ENCODE measurements around the gene TRIM7.
"Not testable (repeated sequence)": the region's sequence is repeated elsewhere in the genome, so short reads cannot be mapped to it uniquely, and the experiment has no call there.

The TRIM7 gene

DNA sequence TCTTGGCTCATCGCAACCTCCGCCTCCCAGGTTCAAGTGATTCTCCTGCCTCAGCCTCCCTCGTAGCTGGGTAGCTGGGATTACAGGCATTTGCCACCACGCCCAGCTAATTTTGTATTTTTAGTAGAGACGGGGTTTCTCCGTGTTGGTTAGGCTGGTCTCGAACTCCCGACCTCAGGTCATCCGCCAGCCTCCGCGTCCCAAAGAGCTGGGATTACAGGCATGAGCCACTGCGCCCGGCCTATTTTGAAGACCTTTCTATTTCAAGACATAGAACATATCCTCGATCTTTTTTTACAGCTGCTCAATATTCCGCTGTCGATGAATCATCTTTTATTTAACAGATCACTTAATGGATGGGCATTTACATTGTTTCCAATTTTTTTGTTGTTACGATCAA is 5.7 kb upstream of the TRIM7 start:
- not testable (repeated sequence) for DNase-seq

DNA sequence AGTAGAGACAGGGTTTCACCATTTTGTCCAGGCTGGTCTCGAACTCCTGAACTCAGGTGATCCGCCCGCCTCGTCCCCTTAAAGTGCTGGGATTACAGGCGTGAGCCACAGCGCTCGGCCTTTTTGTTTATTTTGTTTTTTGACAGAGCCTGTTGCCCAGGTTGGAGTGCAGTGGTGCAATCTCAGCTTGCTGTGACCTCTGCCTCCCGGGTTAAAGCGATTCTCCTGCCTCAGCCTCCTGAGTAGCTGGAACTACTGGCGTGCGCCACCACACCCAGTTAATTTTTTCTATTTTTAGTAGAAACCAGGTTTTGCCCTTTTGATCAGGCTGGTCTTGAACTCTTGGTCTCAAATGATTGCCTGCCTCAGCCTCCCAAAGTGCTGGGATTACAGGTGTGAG is 5.2 kb upstream of the TRIM7 start:
- not testable (repeated sequence) for DNase-seq

DNA sequence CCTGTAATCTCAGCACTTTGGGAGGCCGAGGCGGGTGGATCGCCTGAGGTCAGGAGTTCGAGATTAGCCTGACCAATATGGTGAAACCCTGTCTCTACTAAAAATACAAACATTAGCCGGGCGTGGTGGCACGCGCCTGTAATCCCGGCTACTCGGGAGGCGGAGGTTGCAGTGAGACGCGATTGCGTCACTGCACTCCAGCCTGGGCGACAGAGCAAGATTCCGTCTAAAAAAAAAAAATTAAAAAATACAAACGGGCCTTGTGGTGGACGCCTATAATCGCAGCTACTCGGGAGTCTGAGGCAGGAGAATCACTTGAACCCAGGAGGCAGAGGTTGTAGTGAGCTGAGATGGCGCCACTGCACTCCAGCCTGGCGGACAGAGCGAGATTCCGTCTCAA is 4.0 kb upstream of the TRIM7 start:
- not testable (repeated sequence) for DNase-seq

DNA sequence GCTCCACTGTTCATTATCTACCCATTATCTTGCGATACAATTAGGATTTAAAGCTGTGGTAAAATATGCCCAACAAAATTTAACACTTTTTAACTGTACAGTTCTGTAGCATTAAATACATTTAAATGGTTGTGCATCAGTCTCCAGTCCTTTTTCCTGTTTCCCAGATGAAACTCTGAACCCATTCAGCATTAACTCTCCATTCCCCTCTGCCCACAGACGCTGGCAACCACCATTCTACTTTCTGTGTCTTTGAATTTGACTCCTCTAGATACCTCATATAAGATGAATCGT is 2.9 kb upstream of the TRIM7 start:
- no peak for DNase-seq

DNA sequence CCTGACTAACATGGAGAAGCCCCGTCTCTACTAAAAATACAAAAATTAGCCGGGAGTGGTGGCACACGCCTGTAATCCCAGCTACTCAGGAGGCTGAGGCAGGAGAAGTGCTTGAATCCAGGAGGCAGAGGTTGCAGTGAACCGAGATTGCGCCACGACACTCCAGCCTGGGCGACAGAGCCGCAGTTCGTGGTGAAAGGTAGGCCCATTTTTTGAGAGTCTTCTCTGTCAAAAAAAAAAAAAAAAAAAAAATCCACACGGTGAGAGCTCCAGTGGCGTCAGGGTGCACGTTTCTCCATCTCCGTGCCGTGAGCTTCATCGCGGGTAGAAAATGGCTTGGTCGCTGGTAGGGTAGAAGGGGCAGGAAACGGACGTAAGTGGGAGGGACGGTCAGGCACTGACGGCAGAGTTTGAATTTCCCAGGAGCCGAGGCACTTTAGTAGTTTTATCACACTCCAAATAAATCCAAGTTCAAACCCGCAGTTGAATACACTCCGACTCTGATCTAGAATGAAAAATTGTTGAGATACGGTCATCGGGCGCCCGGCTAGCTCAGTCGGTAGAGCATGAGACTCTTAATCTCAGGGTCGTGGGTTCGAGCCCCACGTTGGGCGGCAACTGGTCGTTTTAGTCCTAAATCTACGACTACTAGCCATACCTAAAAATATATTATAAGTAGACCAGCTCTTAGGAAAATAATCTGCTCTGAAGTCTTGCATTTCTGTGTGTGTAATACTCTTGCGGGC is 2.4 kb upstream of the TRIM7 start:
- DNase-seq, result peak; percentile 86

DNA sequence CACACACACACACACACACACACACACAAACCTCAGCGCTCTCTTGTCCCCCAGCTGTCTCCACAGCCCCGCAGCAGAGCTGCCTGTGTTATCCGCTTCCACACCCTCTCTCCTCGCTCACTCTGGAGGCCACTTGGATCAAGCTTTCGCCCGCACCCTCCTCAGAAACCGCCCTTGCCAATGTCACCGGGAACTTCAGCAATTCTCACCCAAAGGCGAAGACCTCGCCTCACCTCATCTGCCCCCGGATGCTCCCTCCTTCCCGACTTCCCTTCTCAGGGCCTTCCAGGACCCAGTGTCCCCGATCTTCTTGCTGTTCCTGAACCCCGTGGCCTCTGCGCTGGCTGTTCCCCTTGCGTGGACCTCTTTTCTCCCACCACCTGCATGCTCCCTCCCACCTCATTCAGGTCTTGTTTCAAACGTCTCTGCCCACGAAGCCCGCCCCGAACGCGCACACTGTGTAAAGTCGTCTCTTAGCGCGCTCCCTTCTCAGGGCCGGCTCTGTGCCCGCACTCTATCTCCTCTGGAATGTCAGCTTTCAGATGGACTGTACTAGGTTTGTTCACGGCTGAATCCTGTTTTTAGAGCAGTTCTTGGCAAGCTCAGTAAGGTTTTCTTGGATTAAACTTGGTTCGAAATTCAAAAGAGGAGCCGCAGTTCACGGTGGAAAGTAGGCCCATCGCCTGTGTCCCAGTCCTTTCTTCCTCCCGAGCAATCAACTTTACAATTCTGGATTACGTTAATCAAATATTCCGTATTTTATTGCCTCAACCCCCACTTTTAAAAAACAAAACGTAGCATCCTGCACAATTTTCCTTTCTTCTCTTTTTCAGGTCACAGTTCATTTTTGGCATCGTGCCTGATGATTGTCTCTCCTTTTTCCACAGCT is 1.0 kb upstream of the TRIM7 start:
- DNase-seq, result no peak

DNA sequence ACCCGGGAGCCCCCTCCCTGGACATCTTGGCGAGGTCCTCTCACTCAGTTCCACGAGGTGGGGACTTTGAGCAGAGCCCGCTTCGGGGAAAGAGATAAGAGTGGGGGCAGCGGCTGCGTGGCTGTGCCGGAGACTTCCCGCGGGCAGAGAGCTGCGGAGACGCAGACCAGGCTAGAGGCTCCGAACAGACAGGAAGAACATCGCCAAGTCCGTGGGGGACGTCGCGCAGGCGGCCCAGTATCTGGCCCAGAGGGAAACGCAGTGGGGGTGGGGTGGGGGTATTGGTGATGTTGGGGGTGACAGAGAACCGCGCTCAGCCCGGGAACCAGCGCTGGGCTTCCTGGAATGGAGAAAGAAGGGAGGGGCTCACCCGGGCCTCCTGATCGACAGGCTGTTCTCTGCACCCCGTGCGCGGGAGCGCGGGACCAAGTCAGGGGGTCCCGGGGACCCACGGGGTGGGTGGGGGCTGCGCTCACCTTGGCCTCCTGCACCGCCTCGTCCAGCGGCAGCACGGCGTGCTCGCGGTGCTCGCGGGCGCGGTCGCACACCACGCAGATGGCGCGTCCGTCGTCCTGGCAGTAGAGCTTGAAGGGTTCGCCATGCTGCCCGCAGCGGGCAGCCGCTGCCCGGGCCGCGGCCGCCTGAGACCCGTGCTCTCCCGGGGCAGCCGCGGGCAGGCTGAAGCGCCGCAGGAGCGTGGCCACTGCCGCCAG is 727 bp downstream of the TRIM7 start:
- DNase-seq, result no peak

DNA sequence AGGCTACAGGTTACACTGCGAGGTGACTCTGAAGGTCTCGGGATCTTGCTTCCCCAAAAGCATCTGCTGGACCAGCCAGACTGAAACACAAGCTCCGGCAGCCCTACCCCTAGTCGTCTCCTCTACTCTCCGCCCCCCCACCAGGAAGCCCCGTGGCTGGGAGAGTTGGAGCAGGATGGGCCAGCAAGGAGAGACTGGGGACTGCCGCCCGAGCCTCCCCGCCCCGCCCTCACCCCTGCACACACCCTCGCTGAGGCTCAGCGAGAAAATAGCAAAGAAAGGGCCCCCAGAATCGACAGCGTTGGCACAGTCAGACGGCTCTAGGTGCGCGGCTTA is 1.3 kb downstream of the TRIM7 start:
- no peak for DNase-seq

DNA sequence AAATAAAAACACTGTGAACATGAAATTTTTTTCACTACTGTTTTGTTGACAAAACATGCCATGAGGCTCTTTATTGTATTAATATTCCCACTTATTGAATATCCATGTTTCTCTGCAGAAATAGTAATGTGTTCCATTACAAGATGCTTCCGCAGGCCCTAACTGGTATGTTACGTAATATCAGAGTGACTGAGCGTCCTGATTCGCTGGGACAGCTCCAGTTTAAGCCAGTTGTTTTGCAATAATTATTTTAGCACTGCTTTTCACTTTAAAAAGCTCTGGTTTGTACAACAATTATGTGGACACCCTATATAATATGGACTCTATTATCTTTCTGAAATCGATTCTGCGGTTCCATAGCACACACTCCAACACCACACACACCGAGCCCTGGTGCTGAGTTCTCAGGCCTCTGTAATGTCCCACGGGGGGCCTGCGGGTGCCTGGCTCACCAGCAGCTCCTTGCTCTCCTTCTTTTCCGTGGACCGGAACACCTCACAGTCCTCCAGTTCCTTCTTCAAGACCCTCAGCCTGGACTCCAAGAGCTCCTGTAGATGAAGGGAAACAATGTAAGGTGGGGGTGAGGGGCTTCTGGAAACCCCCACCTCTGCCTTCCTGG is 1.8 kb downstream of the TRIM7 start:
- DNase-seq, result no peak

DNA sequence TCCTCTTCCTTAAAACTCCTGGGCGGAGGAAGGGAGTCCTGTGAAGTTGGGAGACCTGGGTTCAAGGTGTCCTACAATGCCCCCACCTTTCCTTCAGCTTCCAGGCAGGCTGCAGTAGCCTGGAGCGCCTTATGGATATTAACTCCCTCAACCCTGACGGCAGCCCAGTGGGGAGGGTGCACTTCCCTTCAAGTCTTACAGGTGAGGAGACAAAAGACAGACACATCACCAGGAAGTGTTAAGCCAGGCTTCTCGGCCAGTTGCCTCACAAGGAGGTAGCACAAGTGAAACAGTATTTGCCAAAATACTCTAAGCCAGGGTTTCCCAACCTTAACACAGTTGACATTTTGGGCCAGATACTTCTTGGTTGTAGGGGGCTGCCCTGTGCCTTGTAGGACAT is 4.2 kb downstream of the TRIM7 start:
- DNase-seq, result no peak

DNA sequence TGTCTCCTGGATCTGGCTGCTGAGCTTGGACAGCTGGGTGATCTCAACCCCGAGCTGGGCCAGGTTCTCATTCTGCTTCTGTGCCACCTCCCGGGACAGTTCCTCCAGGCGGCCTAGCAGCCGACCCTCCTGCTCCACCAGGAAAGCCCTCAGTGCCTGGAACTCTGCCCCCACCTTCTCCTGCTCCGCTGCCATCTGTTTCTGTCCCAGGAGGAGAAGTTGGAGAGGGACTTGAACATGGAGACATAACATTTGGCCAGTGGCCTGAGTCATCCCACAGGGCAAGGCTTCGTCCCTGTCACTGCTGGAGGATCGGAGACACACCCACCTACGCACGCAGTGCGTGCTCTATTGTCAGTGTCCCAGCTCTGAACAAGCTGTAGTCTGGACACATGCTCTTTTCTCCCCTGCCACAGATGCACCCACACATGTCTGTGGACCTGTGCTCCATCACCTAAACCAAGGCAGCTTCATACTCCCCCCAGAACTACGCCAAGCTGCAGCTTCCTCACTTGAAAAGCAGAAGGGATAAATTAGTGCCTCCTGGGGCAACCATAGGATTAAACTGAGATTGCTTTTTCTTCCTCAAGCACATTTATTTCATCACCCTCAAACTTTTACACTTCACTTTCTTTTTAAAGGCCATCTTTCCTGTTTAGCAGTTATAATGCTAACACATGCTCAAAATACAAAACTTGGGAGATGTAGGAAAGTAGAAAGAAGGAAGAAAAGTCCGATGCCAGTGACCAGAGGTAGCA is 4.9 kb downstream of the TRIM7 start:
- no peak for DNase-seq

DNA sequence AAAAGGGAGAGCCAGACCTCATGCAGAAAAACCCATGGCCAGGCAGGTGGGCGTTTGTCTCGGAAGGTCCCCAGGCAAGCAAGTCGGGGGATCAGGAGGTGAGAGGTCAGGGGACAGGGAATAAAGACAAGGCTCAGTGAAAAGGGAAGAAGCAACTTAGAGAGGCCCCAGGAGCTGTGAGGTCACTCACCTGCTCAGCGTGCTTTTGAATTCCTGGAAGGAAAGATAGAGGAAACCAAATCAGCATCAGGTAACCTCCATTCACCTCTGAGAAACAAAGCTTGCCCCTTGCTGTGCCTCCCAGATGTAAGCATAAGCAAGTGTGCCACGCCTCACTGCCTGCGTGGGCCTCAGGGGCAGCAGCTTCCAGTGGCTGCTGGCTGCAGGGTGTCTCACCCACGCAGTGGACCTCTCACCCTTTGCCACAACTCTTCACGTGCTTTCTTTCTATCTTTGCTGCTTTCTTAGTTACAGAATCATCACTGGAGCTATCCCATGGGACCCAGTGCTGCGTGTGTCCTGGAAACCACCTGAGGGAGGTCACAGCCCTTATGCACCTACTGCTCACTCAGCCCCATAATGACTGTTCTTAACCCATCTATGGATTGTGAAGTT is 6.0 kb downstream of the TRIM7 start:
- DNase-seq, result no peak

DNA sequence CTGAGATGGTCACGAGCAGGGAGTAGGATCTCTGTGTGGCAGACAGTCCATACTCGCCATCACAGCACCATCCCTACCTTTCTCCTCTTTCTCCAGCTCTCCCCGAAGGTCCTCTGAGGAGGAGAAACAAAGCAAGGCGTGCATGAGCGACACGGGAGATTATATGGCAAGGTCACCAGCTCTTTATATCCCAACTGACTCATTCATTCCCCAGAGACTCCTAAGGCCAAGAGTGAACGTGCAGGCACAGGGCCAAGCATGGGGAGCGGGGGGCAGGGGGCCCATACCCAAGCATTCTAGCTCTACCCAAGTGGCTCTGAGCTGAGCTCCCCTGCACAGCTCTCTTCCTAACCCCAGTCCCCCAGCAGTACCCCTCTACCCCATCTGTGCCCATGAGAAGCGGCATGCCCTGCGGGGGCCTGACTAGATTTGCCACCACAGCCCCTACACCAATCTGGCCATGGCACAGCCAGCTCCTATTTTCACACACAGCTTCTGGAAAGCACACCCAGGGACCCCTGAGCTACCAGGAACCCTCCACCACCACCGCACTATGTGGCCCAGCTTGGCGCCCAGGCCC is 6.8 kb downstream of the TRIM7 start:
- DNase-seq, result no peak

DNA sequence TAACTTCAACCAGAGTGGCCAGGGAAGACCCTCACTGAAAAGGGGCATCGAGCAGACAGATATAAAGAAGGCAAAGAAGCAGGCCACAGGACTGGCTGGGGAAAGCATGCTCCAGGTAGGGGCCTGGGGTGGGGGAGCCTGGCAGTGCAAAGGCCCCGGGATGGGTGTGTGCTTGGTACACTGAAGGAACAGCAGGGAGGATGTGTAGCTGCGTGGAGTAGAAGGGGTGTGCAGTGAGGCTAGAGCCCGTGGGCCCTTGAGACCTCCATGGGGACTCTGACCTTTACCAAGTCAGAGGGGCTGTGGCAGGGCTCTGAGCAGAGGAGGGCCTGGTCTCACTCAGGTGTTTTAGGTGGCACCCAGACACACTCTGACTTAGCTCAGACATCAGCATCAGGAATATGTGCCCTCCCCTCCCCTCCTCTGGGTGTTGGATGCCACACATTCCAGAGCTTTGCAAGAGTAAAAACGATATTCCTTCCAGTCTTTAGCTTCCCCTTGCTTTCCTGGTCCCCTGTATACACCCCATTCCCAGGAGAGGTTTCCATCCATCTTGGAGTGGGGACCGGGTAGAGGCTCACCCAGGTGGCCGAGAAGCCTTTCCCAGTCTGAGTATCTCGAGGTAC is 7.6 kb downstream of the TRIM7 start:
- DNase-seq, result no peak

DNA sequence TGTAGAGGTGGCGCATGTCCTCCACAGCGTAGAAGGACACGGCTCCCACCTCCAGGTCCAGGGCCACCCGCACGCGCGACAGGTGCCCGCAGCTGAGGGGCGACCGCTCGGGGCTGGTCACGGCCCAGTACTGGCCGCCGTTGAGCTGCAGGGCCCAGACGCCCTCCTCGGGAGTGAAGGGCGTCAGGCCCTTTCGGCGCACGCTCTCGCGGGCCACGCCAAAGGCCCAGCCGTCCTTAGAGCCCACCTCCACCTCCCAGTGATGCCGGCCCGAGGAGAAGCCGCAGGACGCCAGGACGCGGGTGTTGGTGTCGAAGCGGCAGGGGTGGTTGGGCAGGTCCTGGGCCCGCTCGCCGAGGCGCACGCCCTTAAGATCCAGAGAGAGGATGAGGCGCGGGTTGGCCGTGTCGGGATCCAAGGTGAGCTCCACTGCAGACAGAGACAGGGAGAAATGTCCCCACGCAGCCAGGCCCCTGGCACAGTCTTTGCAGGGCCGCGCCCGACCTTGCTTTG is 9.7 kb downstream of the TRIM7 start:
- DNase-seq, result no peak

DNA sequence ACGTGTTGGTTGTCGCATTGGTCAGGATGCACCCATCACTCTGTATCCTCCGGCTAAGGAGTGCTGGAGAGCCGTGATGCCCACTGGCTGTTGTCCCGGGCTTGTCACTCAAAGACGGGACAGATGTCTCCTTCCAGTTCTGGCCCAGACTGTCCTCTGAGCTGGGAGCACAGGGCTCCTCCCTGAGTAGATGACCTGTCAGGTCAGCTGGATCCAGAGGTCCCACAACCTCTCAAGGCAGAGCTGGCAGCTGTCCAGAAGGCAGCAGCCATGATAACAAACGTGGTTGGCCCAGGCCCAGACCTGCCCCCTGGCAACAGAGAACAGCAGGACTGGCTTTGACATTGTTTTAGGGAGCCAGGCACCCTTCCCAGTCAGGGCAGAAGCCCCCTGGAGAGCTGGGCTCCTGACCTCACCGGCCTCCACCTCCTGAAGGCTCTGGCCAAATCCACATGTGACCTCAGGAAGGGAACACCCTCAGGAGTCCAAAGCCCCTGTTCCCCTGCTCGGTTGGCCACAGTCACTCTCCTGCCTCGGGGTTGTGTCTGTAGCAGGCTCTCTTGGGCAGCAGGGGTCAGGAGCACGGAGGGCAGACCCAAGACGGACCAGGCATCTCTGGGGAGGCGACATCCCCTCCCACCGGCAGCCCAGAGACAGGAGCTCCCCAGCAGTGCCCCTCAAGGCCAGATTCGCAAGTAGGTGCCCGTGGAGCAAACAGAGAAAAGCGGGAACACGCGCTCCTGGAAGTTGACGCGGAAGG is 10.3 kb downstream of the TRIM7 start:
- no peak for DNase-seq

DNA sequence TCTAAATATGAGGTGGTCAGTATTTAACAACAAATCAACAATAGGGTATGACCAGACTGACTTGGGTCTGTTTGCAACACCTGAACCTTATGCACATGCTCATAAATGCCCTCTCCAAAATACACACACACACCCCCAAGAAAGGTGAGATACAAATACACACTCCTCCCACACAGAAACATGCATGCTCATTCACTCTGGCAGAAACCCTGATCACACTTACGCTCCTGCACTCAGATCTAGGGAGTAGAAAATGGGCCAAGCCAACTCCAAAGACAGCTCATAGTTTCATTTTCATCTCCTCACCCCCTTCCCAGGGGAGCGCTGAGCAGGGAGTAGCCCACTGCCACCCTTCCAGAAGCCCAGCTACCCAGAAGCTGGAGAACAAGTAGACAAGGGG is 11.3 kb downstream of the TRIM7 start:
- no peak for DNase-seq

DNA sequence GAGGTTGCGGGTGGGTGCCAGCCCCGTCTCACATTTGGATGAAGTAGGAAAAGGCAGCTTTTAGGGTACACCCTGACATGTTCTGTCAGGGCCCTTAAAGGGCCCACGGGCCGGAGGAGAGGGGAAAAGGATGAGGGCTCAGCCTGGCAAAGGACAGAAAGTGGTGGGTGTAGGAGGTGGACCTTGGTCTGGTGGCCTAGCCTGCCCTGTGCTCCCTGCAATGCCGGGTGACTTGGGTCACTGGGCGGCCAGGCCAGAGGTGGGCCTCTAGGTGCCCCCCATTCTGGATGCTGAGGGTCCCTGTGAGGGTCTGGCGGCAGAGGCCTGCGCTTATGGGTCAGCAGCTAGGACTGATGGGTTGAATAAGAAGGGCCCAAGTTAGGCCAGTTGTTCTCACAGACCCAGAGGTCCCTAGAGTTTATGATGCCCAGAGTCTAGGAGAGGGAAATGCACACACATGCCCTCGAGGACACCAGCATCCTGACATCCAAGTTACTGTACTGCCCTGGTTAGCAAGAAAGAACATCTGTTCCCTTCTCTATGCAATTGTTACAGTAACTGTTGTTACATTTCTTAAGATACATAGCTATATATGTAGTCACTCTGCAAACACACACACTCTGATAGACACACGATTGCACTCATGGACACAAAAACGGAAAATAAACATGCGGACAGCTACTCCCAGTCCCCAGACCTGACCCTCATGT is 12.5 kb downstream of the TRIM7 start:
- DNase-seq, result no peak

DNA sequence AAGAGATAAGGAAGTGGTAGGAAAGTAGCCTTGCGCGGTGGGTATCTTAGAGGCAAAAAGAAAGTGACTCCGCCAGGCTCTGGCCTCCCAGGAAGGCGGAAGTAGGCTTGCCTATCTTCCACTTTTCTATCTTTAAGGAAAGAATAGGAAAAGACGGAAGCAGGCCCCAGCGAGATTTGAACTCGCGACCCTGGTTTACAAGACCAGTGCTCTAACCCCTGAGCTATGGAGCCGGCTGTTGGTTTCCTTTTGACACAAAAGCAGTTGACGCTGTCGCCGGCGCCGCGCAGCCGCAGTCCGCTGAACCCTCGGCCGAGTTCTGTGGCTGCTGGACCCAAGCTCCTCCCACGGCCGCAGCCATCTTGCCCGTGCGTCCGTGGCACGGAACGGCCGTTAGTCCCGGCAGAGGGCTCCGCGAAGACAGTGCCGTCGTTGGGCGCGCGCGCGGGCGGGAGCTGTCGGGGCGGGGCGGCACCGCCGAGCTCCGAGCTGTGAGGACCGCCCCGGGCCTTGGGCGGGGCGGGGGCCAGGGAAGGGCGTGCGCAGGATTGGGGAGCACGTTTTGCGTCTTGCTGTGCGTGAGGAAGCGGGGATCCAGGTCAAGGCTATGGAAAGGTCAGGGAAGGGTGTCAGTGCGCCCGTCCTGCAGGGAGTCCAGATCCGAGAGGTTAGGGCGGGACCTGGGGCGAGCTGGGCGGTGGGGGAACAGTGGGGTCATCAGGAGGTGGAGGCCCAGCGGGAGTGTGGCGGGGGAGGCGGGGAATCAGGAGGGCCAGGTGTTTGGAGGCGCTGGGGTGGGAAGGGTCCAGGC is 13.3 kb downstream of the TRIM7 start:
- peak; percentile 98 for DNase-seq
